Fibroblast of the aortic adventitia (primary cell): ENCODE data around the gene LRBA. TPM values are rescaled to one million over a fixed set of nuclear protein-coding genes. Genes with fewer than 3 reads are reported as not detected.
A peak's percentile ranks its signal among the peaks of the same experiment; 100 is the strongest.
"Not testable (repeated sequence)": the region's sequence is repeated elsewhere in the genome, so short reads cannot be mapped to it uniquely, and the experiment has no call there.

Experiments used
- DNase-seq: peaks from one replicate; pipeline ENCODE4 v3.0.0-alpha.2; 2010; ENCODE audit warnings: low read depth
- H3K4me3 ChIP-seq: 2 replicates; pipeline ENCODE4 v1.5.1; 2011; ENCODE audit warnings: low read depth, mild to moderate bottlenecking, control low read depth, low read length, moderate library complexity
- CTCF ChIP-seq: IDR thresholded peaks from 2 replicates; pipeline ENCODE4 v1.5.1; 2011; ENCODE audit warnings: mild to moderate bottlenecking, low read length, control low read depth, inconsistent platforms; ENCODE audit not compliant: insufficient read depth
- total RNA-seq: library from RNA; depleted of rRNA; stranded (reverse); fragments of >200 nt; gene quantifications from 2 replicates; pipeline ENCODE4 v1.2.3, GENCODE V29; 2012; ENCODE audit warnings: low replicate concordance

Gene LRBA, protein sequence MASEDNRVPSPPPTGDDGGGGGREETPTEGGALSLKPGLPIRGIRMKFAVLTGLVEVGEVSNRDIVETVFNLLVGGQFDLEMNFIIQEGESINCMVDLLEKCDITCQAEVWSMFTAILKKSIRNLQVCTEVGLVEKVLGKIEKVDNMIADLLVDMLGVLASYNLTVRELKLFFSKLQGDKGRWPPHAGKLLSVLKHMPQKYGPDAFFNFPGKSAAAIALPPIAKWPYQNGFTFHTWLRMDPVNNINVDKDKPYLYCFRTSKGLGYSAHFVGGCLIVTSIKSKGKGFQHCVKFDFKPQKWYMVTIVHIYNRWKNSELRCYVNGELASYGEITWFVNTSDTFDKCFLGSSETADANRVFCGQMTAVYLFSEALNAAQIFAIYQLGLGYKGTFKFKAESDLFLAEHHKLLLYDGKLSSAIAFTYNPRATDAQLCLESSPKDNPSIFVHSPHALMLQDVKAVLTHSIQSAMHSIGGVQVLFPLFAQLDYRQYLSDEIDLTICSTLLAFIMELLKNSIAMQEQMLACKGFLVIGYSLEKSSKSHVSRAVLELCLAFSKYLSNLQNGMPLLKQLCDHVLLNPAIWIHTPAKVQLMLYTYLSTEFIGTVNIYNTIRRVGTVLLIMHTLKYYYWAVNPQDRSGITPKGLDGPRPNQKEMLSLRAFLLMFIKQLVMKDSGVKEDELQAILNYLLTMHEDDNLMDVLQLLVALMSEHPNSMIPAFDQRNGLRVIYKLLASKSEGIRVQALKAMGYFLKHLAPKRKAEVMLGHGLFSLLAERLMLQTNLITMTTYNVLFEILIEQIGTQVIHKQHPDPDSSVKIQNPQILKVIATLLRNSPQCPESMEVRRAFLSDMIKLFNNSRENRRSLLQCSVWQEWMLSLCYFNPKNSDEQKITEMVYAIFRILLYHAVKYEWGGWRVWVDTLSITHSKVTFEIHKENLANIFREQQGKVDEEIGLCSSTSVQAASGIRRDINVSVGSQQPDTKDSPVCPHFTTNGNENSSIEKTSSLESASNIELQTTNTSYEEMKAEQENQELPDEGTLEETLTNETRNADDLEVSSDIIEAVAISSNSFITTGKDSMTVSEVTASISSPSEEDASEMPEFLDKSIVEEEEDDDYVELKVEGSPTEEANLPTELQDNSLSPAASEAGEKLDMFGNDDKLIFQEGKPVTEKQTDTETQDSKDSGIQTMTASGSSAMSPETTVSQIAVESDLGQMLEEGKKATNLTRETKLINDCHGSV (N-terminal part only)
- 44.2 and 45.8 TPM in 2 replicates for total RNA-seq

- TF ChIP-seq CTCF: no peak
- H3K4me3 ChIP-seq: peak within 1 kb of the TSS; percentile 96
- peak; percentile 37 for DNase-seq
These were observed at the start of gene LRBA for GRCh38 chr4:151014521-151015458. LRBA (minus strand) TSS chr4:151015284; CDS start chr4:151014642, 642 bp downstream.

- DNase-seq: not testable (repeated sequence)
These were observed 48.1 kb upstream of the LRBA start for GRCh38 chr4:151063143-151063542.

GRCh38 chr4:151055539-151055938 is 40.5 kb upstream of the LRBA start:
- DNase-seq: no peak
- TF ChIP-seq CTCF: no peak
- no peak overlapping the region for H3K4me3 ChIP-seq

More at GRCh38 chr4:151063143-151063542, 48.1 kb upstream of the LRBA start:
- H3K4me3 ChIP-seq: not testable (repeated sequence)

DNA sequence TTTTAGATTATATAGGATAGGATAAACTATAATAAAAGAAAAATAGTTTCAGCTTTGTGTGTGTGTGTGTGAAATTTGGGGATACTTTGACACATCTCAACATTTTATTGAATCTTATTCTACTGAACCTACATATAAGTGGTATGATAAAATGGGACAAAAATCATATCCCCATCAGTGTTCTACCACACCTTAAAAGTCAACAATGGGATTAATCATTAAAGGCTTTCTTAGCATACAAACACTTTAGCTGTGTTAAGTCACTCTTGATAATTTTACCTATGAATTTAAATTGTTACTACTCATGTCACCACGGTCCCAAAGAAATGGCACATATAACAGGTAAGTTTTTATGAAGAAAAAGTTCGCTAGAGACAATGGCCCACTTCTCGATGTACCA is 37.7 kb upstream of the LRBA start:
- H3K4me3 ChIP-seq: no peak overlapping the region
- TF ChIP-seq CTCF: no peak
- DNase-seq: no peak

- no peak overlapping the region for H3K4me3 ChIP-seq
- TF ChIP-seq CTCF: no peak
- no peak for DNase-seq
These were observed 34.4 kb upstream of the LRBA start for GRCh38 chr4:151049430-151049884.

GRCh38 chr4:151048913-151049312 is 33.8 kb upstream of the LRBA start:
- no peak overlapping the region for H3K4me3 ChIP-seq
- no peak for DNase-seq
- no peak for TF ChIP-seq CTCF
